ENCODE measurements around the gene CSMD2. TPM values are rescaled to one million over a fixed set of nuclear protein-coding genes. Genes with fewer than 3 reads are reported as not detected.

The CSMD2 gene
- total RNA-seq, 1 donor from 2014 or later, result 0.25 TPM

- ATAC-seq (no peak), DNase-seq (ENCODE audit: low spot score) (no peak)
Observed at GRCh38 chr1:33586106-33586505, 578.9 kb downstream of the CSMD2 start.

GRCh38 chr1:33583567-33583966, 581.5 kb downstream of the CSMD2 start:
- no peak for ATAC-seq
- DNase-seq (ENCODE audit: low spot score), result no peak

GRCh38 chr1:33578557-33579448, 586.2 kb downstream of the CSMD2 start:
- no peak for DNase-seq (ENCODE audit: low spot score)
- no peak for ATAC-seq

- peak; percentile 55 for DNase-seq (ENCODE audit: low spot score)
- ATAC-seq, result peak; percentile 90
Observed at GRCh38 chr1:33577663-33578062, 587.4 kb downstream of the CSMD2 start.

GRCh38 chr1:33576821-33577599, 588.0 kb downstream of the CSMD2 start:
- DNase-seq (ENCODE audit: low spot score) (no peak), ATAC-seq (peak; percentile 13)

GRCh38 chr1:33575324-33575879, 589.6 kb downstream of the CSMD2 start:
- ATAC-seq (peak; percentile 37), DNase-seq (ENCODE audit: low spot score) (no peak)

GRCh38 chr1:33573661-33574060, 591.4 kb downstream of the CSMD2 start:
- DNase-seq (ENCODE audit: low spot score) (no peak), ATAC-seq (no peak)

- ATAC-seq (no peak), DNase-seq (ENCODE audit: low spot score) (no peak)
Observed at GRCh38 chr1:33572387-33572786, 592.6 kb downstream of the CSMD2 start.

GRCh38 chr1:33569331-33569730, 595.7 kb downstream of the CSMD2 start:
- ATAC-seq (no peak), DNase-seq (ENCODE audit: low spot score) (no peak)

GRCh38 chr1:33563699-33564098, 601.3 kb downstream of the CSMD2 start:
- ATAC-seq, result no peak
- DNase-seq (ENCODE audit: low spot score), result no peak

- DNase-seq (ENCODE audit: low spot score) (no peak), ATAC-seq (no peak)
Observed at GRCh38 chr1:33562563-33562962, 602.5 kb downstream of the CSMD2 start.

- DNase-seq (ENCODE audit: low spot score) (no peak), ATAC-seq (no peak)
Observed at GRCh38 chr1:33561576-33561975, 603.5 kb downstream of the CSMD2 start.

- DNase-seq (ENCODE audit: low spot score) (no peak), ATAC-seq (no peak)
Observed at GRCh38 chr1:33560680-33561079, 604.4 kb downstream of the CSMD2 start.

- DNase-seq (ENCODE audit: low spot score), result no peak
- ATAC-seq, result no peak
Observed at GRCh38 chr1:33548721-33549120, 616.3 kb downstream of the CSMD2 start.

- no peak for ATAC-seq
Observed at GRCh38 chr1:33548319-33548718, 616.7 kb downstream of the CSMD2 start.

GRCh38 chr1:33547576-33547975, 617.5 kb downstream of the CSMD2 start:
- no peak for ATAC-seq

More at GRCh38 chr1:33548319-33548718, 616.7 kb downstream of the CSMD2 start:
- no peak for DNase-seq (ENCODE audit: low spot score)

GRCh38 chr1:33541966-33542365, 623.1 kb downstream of the CSMD2 start:
- ATAC-seq (no peak), DNase-seq (ENCODE audit: low spot score) (no peak)

More at GRCh38 chr1:33547576-33547975, 617.5 kb downstream of the CSMD2 start:
- no peak for DNase-seq (ENCODE audit: low spot score)

GRCh38 chr1:33537885-33538284, 627.1 kb downstream of the CSMD2 start:
- no peak for ATAC-seq
- no peak for DNase-seq (ENCODE audit: low spot score)

GRCh38 chr1:33535334-33535733, 629.7 kb downstream of the CSMD2 start:
- ATAC-seq, result no peak

GRCh38 chr1:33532936-33533335, 632.1 kb downstream of the CSMD2 start:
- no peak for DNase-seq (ENCODE audit: low spot score)
- no peak for ATAC-seq

More at GRCh38 chr1:33535334-33535733, 629.7 kb downstream of the CSMD2 start:
- no peak for DNase-seq (ENCODE audit: low spot score)

- DNase-seq (ENCODE audit: low spot score), result no peak
- no peak for ATAC-seq
Observed at GRCh38 chr1:33532250-33532649, 632.8 kb downstream of the CSMD2 start.
